Thyroid gland (tissue), 4 donors: ENCODE data around the gene PHOX2B. TPM values are rescaled to one million over a fixed set of nuclear protein-coding genes. Genes with fewer than 3 reads are reported as not detected.

Experiments
- DNase-seq, 2 donors: peaks; one replicate each; pipeline ENCODE4 v3.0.0-alpha.2; 2019
- H3K27ac ChIP-seq, 3 donors: fragments of 200-600 bp; sonication (generic); 1 replicate in 2 of 3; 2 replicates in 1 of 3; pipeline ENCODE4 v1.5.1; 2016 to 2019; ENCODE audit warnings: mild to moderate bottlenecking in 1 of 3, moderate library complexity in 1 of 3
- H3K27me3 ChIP-seq: fragments of 200-600 bp; sonication (generic); one replicate; pipeline ENCODE4 v1.5.1; 2019
- H3K36me3 ChIP-seq, 2 donors: fragments of 200-600 bp; sonication (generic); one replicate each; pipeline ENCODE4 v1.5.1; 2016 to 2019
- H3K4me1 ChIP-seq, 2 donors: fragments of 200-600 bp; sonication (generic); one replicate each; pipeline ENCODE4 v1.5.1; 2017 to 2019
- H3K4me3 ChIP-seq, 3 donors: fragments of 200-600 bp; sonication (generic); replicated peaks in 1 of 3; 1 replicate in 2 of 3; 2 replicates in 1 of 3; pipeline ENCODE4 v1.5.1; 2016; ENCODE audit warnings: mild to moderate bottlenecking in 1 of 3
- H3K9me3 ChIP-seq: fragments of 200-600 bp; sonication (generic); one replicate; pipeline ENCODE4 v1.5.1; 2017
- CTCF ChIP-seq, 6 experiments: fragments of 200-600 bp in 3 of 6; fragments of 450-650 bp in 3 of 6; sonication (generic) in 3 of 6; IDR thresholded peaks; one replicate each; pipeline ENCODE4 v1.5.1; 2016 to 2019; ENCODE audit warnings: antibody characterized with exemption in 6 of 6, mild to moderate bottlenecking in 2 of 6, inconsistent platforms in 1 of 6, moderate library complexity in 1 of 6
- POLR2A ChIP-seq, 2 donors: fragments of 450-650 bp; IDR thresholded peaks; one replicate each; pipeline ENCODE4 v1.6.1; 2017; ENCODE audit warnings: antibody characterized with exemption in 2 of 2, mild to moderate bottlenecking in 2 of 2, moderate library complexity in 1 of 2
- WGBS, 2 donors: methylation state at CpG; one replicate each; pipeline ENCODE4 v1.1.5; 2017; 5-methylcytosine and 5-hydroxymethylcytosine counted together
- intact Hi-C: fragments of 100-400 bp; cut with DNase I; formaldehyde crosslinking; loops from one replicate; pipeline ENCODE4 v1.15.1; 2023
- total RNA-seq, 4 donors: library from RNA; depleted of rRNA; stranded (reverse); fragments of >200 nt; gene quantifications; one replicate each; pipeline ENCODE4 v1.2.3, GENCODE V29; 2016

PHOX2B gene
- total RNA-seq, 4 donors from 2014 or later = not detected

DNA sequence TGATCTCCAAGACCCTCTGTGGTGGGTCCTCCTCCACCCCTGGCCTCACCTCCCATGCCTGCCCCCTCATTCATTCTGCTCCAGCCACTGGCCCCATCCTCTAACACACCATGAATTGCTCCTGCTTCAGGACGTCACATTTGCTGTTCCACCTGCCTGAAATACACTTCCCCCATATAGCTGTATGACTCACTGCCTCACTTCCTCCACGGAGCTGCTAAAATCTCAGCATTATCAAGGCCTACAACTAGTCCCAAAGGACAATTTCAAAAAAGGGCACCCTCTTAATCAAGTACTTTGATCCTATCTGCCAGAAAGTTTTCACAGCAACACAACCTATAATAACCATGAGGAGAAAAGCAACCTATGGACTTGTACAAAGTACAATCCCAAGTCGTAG lies 43.6 kb upstream of the PHOX2B start:
- no peak overlapping the region for H3K27ac ChIP-seq
- H3K27me3 ChIP-seq = no peaks in the 10 kb centered on the region
- DNase-seq = no peak
- 49 to 60% methylated on average over 3 of the region's 3 CpGs for WGBS, 2 donors
- intact Hi-C loops = no loop called here
- TF ChIP-seq POLR2A (IDR thresholded peaks at IDR 0.05) (no peak), CTCF (IDR thresholded peaks at IDR 0.05) (no peak)
- no peaks in the 10 kb centered on the region for H3K9me3 ChIP-seq
- H3K36me3 ChIP-seq = no peaks in the 10 kb centered on the region
- H3K4me1 ChIP-seq = no peaks in the 10 kb centered on the region
- no peak overlapping the region for H3K4me3 ChIP-seq

DNA sequence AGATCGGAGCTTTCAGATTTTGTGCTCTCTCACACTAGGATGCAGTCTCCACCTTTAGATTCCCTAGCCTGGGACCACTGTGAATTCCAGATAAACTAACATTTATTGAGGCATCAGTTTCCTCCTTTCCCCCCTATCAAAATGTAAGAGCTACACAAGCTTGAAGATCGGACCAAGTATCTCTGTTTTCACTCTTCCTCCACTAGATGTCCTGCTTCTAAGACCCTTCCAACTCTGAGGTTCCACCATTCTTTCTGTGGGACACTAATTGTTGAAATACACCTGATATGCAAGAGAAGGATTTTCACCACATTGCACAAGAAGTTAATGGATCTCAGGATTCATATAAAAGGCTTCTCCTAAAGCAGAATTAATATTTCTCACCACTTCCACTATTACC lies 43.0 kb upstream of the PHOX2B start:
- intact Hi-C loops = no loop called here
- no peak for DNase-seq
- Histone ChIP-seq H3K4me3 (no peak overlapping the region), H3K27ac (no peak overlapping the region), H3K4me1 (no peaks in the 10 kb centered on the region), H3K9me3 (no peaks in the 10 kb centered on the region), H3K27me3 (no peaks in the 10 kb centered on the region), H3K36me3 (no peaks in the 10 kb centered on the region)
- TF ChIP-seq POLR2A (IDR thresholded peaks at IDR 0.05) (no peak), CTCF (IDR thresholded peaks at IDR 0.05) (no peak)
- 69 to 73% methylated on average over 2 of the region's 2 CpGs for WGBS, 2 donors

GRCh38 chr4:41787931-41788330 lies 39.4 kb upstream of the PHOX2B start:
- DNase-seq = no peak
- intact Hi-C loops = no loop called here
- Histone ChIP-seq H3K9me3 (no peaks in the 10 kb centered on the region), H3K27me3 (no peaks in the 10 kb centered on the region), H3K36me3 (no peaks in the 10 kb centered on the region), H3K4me1 (no peaks in the 10 kb centered on the region), H3K27ac (no peak overlapping the region), H3K4me3 (no peak overlapping the region)
- no peak for TF ChIP-seq CTCF (IDR thresholded peaks at IDR 0.05)
- WGBS, 2 donors = 61 to 67% methylated on average over 8 of the region's 8 CpGs

DNA sequence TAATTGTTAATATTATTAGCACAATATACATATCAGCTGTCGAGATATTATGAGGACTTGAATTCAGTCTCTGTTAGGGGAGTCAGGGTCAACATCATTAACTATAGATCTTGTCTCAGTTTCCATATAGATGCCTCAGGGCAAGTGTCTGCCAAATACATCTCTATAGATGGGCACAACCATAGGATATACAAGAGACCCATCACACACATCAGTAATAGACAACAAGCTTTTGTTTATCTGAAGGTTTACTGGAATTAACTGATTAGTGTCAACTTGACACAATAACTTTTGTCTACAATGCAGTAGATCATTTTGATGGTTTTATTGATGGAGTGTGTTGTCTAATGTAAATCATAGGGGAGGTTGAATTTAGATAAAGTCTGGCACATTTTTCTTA lies 37.1 kb upstream of the PHOX2B start:
- intact Hi-C loops = no loop called here
- Histone ChIP-seq H3K4me3 (no peak overlapping the region), H3K36me3 (no peaks in the 10 kb centered on the region), H3K4me1 (no peaks in the 10 kb centered on the region), H3K27ac (no peak overlapping the region), H3K9me3 (no peaks in the 10 kb centered on the region), H3K27me3 (no peaks in the 10 kb centered on the region)
- TF ChIP-seq POLR2A (IDR thresholded peaks at IDR 0.05) (no peak), CTCF (IDR thresholded peaks at IDR 0.05) (no peak)
- 80 to 91% methylated on average over 1 of the region's 1 CpG for WGBS, 2 donors
- no peak for DNase-seq

DNA sequence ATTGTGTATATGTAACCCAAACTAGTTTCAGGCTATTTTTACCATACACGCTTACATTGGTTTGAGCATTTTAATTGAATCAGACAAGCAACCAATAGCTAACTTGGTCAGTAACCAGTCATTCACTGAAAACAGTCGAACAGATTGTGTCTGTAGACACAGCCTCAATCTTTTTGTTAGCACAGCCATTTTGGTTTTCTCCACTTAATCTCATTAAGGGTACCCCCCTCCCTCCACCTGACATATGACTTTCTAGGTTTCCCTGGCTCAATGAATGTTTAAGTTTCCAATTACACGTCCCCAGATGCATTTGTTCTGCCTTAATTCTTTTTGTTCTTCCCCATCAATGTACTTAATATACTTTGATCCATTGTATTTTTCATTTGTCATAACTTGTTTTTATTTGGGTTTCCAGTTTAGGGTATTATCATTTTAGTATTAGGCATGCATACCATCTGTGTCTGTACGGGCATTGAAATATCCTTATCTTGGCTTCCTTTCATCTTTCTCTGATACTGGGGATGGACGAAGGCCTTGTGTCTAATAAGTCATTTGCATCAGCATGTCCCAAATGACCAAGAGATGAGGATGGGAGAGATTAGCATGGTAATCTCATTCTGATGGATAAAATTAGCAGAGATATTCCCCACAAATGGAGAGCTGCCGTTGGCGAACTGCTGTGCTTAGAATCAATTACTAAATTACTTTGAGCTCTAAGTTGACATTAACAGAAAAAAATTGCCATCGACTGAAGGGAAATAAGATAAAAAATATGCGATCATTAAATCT lies 35.9 kb upstream of the PHOX2B start:
- WGBS, 2 donors = 90 to 93% methylated on average over 9 of the region's 9 CpGs
- Histone ChIP-seq H3K4me3 (no peak overlapping the region), H3K27me3 (no peaks in the 10 kb centered on the region), H3K4me1 (no peaks in the 10 kb centered on the region), H3K36me3 (no peaks in the 10 kb centered on the region), H3K27ac (no peak overlapping the region), H3K9me3 (no peaks in the 10 kb centered on the region)
- no peak for DNase-seq
- intact Hi-C loops = no loop called here
- no peak for TF ChIP-seq POLR2A (IDR thresholded peaks at IDR 0.05)
- TF ChIP-seq CTCF (IDR thresholded peaks at IDR 0.05) = no peak
